Right ventricle myocardium superior (tissue), 1 donor: Measurements from ENCODE around the gene PRIM1. TPM values are rescaled to one million over a fixed set of nuclear protein-coding genes. Genes with fewer than 3 reads are reported as not detected.
"Not testable (repeated sequence)": the region's sequence is repeated elsewhere in the genome, so short reads cannot be mapped to it uniquely, and the experiment has no call there.

Experiments
- ATAC-seq: fragments of 200-7000 bp; cut with Tn5 transposase; one replicate; pipeline ENCODE4 v1.9.1; 2020; ENCODE audit warnings: mild to moderate bottlenecking; ENCODE audit not compliant: poor library complexity
- DNase-seq: peaks from one replicate; pipeline ENCODE4 v3.0.0-alpha.2; 2020
- intact Hi-C: fragments of 100-400 bp; cut with DNase I; formaldehyde crosslinking; loops from one replicate; pipeline ENCODE4 v1.11.2; 2022
- total RNA-seq: library from RNA; stranded (reverse); fragmentation: NEBNext Ultra II Directional; extraction: Animal tissue kit (Norgen Biotek cat#: 25700); gene quantifications from one replicate; pipeline ENCODE4 v1.2.1, GENCODE V29; 2021
- donor health status: DM: no; HTN: yes; CAD: no; lungs with severe emphysema.

The PRIM1 gene
- total RNA-seq, 1 donor from 2014 or later: 3.6 TPM

GRCh38 chr12:56766535-56766934 is 14.4 kb upstream of the PRIM1 start:
- intact Hi-C loops: no loop called here
- peak; percentile 38 for ATAC-seq

GRCh38 chr12:56763753-56764657 is 11.9 kb upstream of the PRIM1 start:
- intact Hi-C loops: loop anchor here (2.0 kb wide), 1 partner anchor 223 kb away; no protein-coding TSS in a partner anchor
- DNase-seq (no peak), ATAC-seq (no peak)

More at GRCh38 chr12:56766535-56766934, 14.4 kb upstream of the PRIM1 start:
- DNase-seq: no peak

GRCh38 chr12:56761812-56762211 is 9.7 kb upstream of the PRIM1 start:
- intact Hi-C loops: loop anchor here (2.0 kb wide), 1 partner anchor 225 kb away; no protein-coding TSS in a partner anchor
- ATAC-seq: no peak

GRCh38 chr12:56760460-56760859 is 8.3 kb upstream of the PRIM1 start:
- DNase-seq (no peak), ATAC-seq (no peak)
- intact Hi-C loops: no loop called here

More at GRCh38 chr12:56761812-56762211, 9.7 kb upstream of the PRIM1 start:
- no peak for DNase-seq

GRCh38 chr12:56759263-56759908 is 7.3 kb upstream of the PRIM1 start:
- no peak for DNase-seq
- no peak for ATAC-seq
- intact Hi-C loops: loop anchor here (10.0 kb wide), 2 partner anchors 305 to 355 kb away; partner anchors contain the start of gene STAT6

- ATAC-seq: no peak
- intact Hi-C loops: loop anchor here (10.0 kb wide), 2 partner anchors 306 to 356 kb away; partner anchors contain the start of gene STAT6
- no peak for DNase-seq
Measured at GRCh38 chr12:56758728-56759262, 6.7 kb upstream of the PRIM1 start.

- not testable (repeated sequence) for ATAC-seq, DNase-seq
- intact Hi-C loops: loop anchor here (10.0 kb wide), 2 partner anchors 307 to 357 kb away; partner anchors contain the start of gene STAT6
Measured at GRCh38 chr12:56757971-56758370, 5.8 kb upstream of the PRIM1 start.

- DNase-seq: no peak
- intact Hi-C loops: loop anchor here (10.0 kb wide), 2 partner anchors 311 to 361 kb away; partner anchors contain the start of gene STAT6
- ATAC-seq: no peak
Measured at GRCh38 chr12:56753566-56753965, 1.4 kb upstream of the PRIM1 start.

GRCh38 chr12:56750596-56750995 is 1.5 kb downstream of the PRIM1 start:
- ATAC-seq, DNase-seq: not testable (repeated sequence)
- intact Hi-C loops: loop anchor here (10.0 kb wide), 2 partner anchors 314 to 364 kb away; partner anchors contain the start of gene STAT6

- DNase-seq (no peak), ATAC-seq (no peak)
- intact Hi-C loops: loop anchor here (10.0 kb wide), 2 partner anchors 315 to 365 kb away; partner anchors contain the start of gene STAT6
Measured at GRCh38 chr12:56749853-56750252, 2.3 kb downstream of the PRIM1 start.

GRCh38 chr12:56749359-56749758 is 2.8 kb downstream of the PRIM1 start:
- intact Hi-C loops: no loop called here
- ATAC-seq: no peak
- DNase-seq: no peak

- intact Hi-C loops: no loop called here
- no peak for ATAC-seq
- no peak for DNase-seq
Measured at GRCh38 chr12:56728139-56728861, 23.8 kb downstream of the PRIM1 start.

- ATAC-seq, DNase-seq, intact Hi-C loops: not testable (repeated sequence)
Measured at GRCh38 chr12:56726196-56726675, 25.9 kb downstream of the PRIM1 start.

GRCh38 chr12:56725723-56726102 is 26.4 kb downstream of the PRIM1 start:
- ATAC-seq: no peak
- no peak for DNase-seq
- intact Hi-C loops: no loop called here

- DNase-seq: peak; percentile 99
- ATAC-seq: peak; percentile 97
- intact Hi-C loops: loop anchor here (5.0 kb wide), 1 partner anchor 38 kb away; the partner anchor contains the start of gene PTGES3
Measured at GRCh38 chr12:56724972-56725722, 27.0 kb downstream of the PRIM1 start, which contains the start of gene NACA. TSS of gene NACA (minus strand) at chr12:56725299. CDS start at chr12:56724521, 778 bp downstream.

- intact Hi-C loops: loop anchor here (5.0 kb wide), 1 partner anchor 37 kb away; the partner anchor contains the start of gene PTGES3
- DNase-seq: no peak
- ATAC-seq: peak; percentile 14
Measured at GRCh38 chr12:56724701-56724971, 27.5 kb downstream of the PRIM1 start.
